Mononuclear cell (primary cell): ENCODE data around the gene SMIM20. TPM values are rescaled to one million over a fixed set of nuclear protein-coding genes. Genes with fewer than 3 reads are reported as not detected.

ENCODE experiments used
- H3K27me3 ChIP-seq: 2 replicates; pipeline ENCODE4 v1.6.0; 2011; ENCODE audit warnings: low read length, control low read depth; ENCODE audit not compliant: insufficient read depth
- H3K4me1 ChIP-seq: 2 replicates; pipeline ENCODE4 v1.5.1; 2011; ENCODE audit warnings: mild to moderate bottlenecking, low read length, control low read depth; ENCODE audit not compliant: insufficient read depth
- H3K4me3 ChIP-seq: 2 replicates; pipeline ENCODE4 v1.5.1; 2011; ENCODE audit warnings: mild to moderate bottlenecking, low read length, moderate library complexity
- H3K9me3 ChIP-seq: 2 replicates; pipeline ENCODE4 v1.5.1; 2011; ENCODE audit warnings: low read depth, mild to moderate bottlenecking, control low read depth, low read length
- total RNA-seq: library from RNA; depleted of rRNA; stranded (reverse); fragments of >200 nt; gene quantifications from one replicate; pipeline ENCODE4 v1.2.3, GENCODE V29; 2012

SMIM20 gene
- total RNA-seq, 1 donor = 15.1 TPM

DNA sequence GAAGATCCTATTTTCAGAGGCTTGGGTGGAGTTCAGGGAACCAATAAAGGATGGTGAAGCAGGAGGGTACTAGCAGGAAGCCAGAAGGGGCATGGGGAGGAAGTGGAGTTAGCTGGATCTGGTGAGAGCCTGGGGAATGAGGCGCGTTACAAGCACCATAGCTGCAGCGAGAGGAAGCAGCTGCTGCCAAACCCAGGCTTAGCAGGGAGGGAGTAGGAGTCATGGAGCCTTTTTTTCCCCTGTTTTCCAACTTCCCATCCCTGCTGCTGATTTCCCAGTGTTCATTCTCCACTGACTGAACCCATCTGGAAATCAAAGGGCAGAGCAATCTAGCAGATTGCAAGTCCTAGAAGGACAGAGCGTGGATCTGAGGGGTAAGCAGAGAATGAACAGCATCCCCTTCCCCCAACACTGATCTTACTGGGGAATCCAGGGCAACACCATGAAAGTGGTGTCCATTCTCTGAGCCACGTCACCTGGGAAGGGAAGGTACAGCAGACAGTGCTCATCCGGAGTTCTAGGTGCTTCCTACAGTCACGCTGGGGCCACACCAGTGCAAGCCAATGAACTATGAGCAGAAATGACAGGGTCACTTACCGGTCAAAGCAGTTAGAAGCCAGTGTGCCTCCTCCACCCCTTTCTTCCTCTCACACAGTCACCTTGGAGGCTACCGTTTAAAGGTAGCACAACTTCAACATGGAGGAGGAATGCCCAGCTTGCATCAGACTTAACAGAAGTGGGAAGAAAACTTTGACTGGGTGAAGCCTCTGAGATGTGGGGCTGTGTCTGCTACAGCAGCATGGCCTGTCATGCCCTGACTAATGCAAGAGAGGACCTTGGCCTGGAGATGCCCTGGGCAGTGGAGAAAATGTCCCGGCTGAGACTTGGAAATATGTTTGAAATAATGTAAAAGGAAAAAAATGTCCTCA, 36.7 kb downstream of the SMIM20 start:
- Histone ChIP-seq H3K27me3 (peaks cover 2% of the 10 kb centered on the region), H3K4me3 (no peak overlapping the region), H3K4me1 (no peaks in the 10 kb centered on the region), H3K9me3 (no peaks in the 10 kb centered on the region)

DNA sequence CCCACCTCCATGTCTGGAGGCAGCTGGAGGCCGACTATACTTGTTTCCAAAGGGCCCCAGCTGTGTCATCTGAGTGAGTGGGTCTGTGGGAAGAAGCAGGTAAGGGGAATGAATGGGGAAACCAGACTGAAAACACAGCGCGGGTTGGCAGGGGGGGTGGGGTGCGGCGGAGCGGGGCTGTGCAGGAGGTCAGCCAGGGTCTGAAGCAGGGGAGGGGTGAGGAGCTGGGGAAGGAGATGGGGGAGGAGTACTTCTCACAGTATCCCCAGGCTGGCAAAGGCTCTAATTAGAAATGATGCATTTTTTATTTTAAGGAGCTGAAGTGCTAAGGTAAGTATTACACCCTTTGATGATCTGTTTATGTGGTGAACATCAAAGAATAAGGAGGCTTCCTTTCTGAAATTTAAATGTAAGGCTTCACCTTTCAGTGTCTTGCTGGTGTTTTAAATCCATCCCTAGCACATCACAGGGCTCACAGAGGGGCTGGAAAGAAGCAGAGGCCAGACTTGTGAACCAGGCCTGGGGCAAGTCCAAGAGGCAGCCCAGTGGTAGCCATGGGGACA, 37.5 kb downstream of the SMIM20 start:
- Histone ChIP-seq H3K9me3 (no peaks in the 10 kb centered on the region), H3K4me1 (no peaks in the 10 kb centered on the region), H3K4me3 (no peak overlapping the region), H3K27me3 (peaks cover 2% of the 10 kb centered on the region)

DNA sequence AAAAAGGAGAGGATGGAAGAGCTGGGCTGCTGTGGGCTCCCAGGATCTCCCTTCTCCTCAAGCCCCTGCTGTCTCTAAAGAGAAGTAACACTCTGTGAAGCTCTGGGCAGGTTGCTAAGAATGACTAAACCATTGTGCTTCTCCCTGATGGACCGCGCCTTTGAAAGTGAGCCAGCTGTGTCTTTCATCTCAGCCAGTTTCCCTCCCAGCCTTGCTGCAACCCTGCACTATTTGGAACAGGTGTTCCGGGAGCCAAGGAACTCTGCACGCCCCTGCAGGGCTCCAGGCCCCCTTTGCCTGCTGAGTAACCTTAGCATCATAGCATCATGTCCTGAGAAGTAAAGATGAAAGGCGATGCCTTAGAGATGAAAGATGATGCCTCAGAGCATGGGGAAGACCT, 39.7 kb downstream of the SMIM20 start:
- Histone ChIP-seq H3K27me3 (peaks cover 2% of the 10 kb centered on the region), H3K4me3 (no peak overlapping the region), H3K9me3 (no peaks in the 10 kb centered on the region), H3K4me1 (no peaks in the 10 kb centered on the region)

DNA sequence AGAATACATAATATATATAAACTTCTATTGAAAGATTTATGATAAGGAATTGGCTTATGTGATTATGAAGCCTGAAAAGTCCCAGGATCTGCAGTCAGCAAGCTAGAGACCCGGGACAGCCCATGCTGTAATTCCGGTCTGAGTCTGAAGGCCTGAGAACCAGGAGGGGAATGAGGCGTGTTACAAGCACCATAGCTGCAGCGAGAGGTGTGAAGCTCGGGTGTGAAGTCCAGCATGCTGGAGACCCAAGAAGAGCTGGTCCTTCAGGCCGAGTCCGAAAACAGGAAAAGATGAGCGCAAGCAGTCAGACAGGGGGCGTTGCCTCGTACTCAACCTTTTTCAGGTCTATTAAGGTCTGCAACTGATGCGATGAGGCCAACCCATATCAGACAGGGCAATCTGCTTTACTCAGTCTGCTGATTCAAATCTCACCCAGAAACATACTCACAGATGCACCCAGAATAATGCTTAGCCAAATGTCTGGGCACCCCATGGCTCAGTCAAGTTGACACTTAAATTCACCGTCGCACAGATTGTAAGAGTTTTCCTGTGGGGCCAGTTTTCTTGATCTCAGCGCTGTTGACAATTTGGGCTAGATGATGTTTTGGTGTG, 40.4 kb downstream of the SMIM20 start:
- H3K27me3 ChIP-seq = peaks cover 2% of the 10 kb centered on the region
- H3K4me3 ChIP-seq = no peak overlapping the region
- no peaks in the 10 kb centered on the region for H3K4me1 ChIP-seq
- no peaks in the 10 kb centered on the region for H3K9me3 ChIP-seq

DNA sequence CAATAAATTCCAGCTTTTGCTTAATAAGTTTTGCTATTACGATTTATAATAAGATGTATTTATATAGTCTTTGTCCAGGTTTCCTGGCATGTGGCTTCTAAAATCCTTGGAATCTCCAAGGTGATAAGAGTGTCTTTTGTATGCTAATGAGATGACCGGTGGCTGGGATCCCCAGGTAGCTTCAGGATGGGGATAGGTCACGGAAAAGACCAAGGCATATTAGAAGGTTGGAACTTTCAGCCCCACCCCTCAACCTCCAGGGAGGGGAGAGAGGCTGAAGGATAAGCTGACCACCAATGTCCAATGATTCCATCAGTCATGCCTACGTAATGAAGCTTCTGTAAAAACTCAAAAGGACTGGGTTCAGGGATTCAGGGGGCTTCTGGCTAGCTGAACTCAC, 41.7 kb downstream of the SMIM20 start:
- no peaks in the 10 kb centered on the region for H3K9me3 ChIP-seq
- no peak overlapping the region for H3K4me3 ChIP-seq
- H3K27me3 ChIP-seq = no peaks in the 10 kb centered on the region
- no peaks in the 10 kb centered on the region for H3K4me1 ChIP-seq

DNA sequence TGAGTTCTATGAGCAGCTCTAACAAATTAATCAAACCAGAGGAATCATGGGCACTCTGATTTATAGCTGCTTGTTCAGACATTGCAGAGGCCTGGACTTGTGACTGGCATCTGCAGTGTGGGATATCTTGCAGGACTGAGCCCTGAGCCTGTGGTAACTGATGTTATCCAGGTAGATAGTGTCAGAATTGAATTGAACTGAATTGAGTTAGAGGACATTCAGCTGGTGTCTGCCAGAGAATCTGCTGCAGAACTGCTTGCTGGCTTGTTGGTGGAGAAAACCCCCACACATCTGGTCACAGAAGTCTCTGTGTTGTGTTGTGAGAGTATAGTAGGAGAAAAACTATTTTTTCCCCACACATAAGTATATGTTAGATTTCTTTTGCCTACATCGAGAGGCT, 42.2 kb downstream of the SMIM20 start:
- Histone ChIP-seq H3K27me3 (no peaks in the 10 kb centered on the region), H3K4me1 (no peaks in the 10 kb centered on the region), H3K4me3 (no peak overlapping the region), H3K9me3 (no peaks in the 10 kb centered on the region)

DNA sequence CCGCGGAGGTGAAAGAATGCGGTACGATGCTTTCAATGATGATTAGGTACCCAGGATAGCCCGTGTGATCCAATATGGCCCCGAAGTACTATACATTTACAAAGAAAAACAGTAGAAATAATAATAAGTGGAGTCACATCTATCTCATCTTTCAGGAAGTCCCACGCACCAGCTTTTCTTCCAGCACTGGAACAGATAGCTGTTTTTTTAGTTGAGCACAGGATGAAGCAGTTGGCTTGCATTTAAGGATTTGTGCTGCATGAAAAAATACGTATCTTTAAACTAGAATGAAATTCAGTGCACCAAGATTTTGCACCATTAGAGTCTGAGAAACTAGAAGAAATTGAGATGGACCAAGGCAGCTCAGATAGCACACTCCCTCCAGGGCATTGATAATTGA, 44.1 kb downstream of the SMIM20 start:
- Histone ChIP-seq H3K27me3 (no peaks in the 10 kb centered on the region), H3K9me3 (no peaks in the 10 kb centered on the region), H3K4me3 (no peak overlapping the region), H3K4me1 (no peaks in the 10 kb centered on the region)

DNA sequence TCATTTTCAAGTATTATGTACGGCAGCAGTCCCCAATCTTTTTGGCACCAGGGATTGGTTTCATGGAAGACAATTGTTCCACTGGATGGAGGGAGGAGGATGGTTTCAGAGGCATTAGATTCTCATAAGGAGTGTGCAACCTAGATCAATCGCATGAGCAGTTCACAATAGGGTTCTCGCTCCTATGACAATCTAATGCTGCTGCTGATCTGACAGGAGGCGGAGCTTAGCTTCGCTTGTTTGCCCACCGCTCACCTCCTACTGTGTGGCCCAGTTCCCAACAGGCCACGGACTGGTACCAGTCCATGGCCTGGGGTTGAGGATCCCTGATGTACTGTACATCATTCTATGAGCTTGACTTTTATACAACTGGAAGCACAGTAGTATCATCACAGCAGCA, 48.4 kb downstream of the SMIM20 start:
- H3K4me1 ChIP-seq = no peaks in the 10 kb centered on the region
- no peaks in the 10 kb centered on the region for H3K27me3 ChIP-seq
- H3K9me3 ChIP-seq = no peaks in the 10 kb centered on the region
- no peak overlapping the region for H3K4me3 ChIP-seq

DNA sequence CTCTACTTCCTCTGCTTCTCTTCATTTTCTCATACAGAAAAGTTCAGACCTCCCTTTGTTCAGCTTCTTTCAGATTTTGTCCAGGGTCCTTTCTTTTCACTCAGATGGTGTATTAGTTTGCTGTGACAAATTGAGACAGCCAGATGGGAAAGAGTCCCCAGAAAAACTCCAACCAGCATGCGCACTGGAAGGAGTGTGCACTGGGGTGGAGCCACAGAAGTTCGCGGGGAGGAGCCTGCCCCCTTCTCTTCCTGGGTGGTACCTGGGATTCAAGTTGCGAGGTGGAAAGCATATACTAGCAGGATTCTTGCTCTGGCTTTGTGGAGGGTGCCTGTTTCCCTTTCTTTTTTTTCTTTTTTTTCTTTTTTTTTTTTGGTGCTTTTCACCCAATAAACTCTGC, 51.6 kb downstream of the SMIM20 start:
- H3K4me1 ChIP-seq = peaks cover 24% of the 10 kb centered on the region

DNA sequence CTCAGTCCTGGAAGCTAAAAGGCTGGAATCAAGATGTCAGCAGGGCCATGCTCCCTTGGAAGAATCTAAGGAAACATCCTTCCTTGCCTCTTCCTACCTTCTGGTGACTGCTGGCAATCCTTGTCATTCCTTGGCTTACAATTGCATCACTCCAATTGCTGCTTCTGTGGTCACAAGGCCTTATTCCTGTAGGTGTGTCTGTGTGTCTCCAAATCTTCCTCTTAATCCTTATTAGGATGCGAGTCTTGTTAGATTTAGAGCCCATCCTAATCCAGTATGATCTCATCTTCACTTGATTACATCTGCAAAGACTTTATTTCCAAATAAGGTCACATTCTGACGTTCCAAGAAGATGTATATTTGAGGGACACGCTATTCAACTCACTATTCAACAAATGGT, 52.2 kb downstream of the SMIM20 start:
- Histone ChIP-seq H3K9me3 (no peaks in the 10 kb centered on the region), H3K4me1 (peaks cover 24% of the 10 kb centered on the region), H3K27me3 (no peaks in the 10 kb centered on the region), H3K4me3 (no peak overlapping the region)

More for the DNA sequence above, 51.6 kb downstream of the SMIM20 start:
- no peaks in the 10 kb centered on the region for H3K27me3 ChIP-seq
- no peak overlapping the region for H3K4me3 ChIP-seq
- no peaks in the 10 kb centered on the region for H3K9me3 ChIP-seq

DNA sequence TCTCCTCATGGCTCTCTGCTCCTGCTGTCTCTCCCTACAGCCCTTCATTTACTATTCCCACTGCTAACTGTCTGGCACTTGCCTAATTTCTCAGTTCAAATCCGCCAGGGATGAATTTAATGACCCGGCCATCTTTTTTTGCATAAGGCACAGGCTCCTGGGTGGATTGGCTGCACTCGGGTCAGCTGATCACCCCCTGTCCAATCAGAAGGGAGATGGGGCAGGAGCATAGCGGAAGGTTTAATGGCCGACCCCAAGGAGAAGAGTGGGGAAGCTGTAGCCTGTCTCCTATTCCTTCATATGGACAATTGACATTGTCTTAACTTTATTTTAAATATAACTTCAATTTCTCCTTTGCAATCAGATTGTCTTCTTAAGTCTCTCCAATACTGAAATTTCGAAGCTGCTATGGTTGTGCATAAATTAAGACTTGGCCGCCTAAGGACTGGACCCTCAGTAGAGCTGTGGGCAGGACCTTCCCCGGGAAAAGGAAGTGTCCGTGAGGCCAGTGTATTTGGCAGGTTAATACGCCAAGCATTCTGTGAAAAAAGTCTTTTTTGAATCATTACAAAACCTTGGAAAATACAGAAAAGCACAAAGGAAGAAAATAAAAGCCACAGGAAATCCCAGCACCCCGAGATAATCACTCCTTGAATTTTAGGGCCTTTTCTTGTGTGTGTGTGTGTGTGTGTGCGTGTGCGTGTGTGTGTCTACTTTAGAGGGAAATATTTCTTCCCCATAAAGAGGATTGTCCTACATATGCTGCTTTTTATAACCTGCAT, 55.5 kb downstream of the SMIM20 start:
- H3K4me1 ChIP-seq = peaks cover 24% of the 10 kb centered on the region
- H3K9me3 ChIP-seq = no peaks in the 10 kb centered on the region
- H3K4me3 ChIP-seq = no peak overlapping the region
- no peaks in the 10 kb centered on the region for H3K27me3 ChIP-seq

DNA sequence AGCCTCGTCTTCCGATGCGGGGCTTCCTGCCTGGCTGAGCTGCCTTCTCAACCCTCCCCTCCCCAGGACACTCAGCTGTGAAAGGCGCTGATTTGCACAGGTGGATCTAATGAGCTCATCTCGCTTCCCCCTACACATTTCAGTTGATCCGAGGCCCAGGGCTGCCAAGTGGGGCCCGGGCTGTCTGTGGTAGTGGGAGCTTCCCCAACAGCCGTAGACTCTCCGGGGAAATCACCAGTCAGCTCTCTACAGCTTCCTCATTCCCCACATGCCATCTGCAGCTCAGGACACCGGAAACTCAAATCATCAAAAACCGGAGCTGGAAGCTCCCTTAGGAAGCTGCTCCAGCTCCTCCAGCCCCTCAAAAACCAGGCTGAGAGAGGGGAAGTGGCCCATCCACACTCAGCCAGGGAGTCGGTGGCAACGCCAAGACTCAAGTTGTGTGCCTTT, 56.2 kb downstream of the SMIM20 start:
- H3K4me1 ChIP-seq = peaks cover 24% of the 10 kb centered on the region
- H3K4me3 ChIP-seq = no peak overlapping the region
- H3K27me3 ChIP-seq = no peaks in the 10 kb centered on the region
- no peaks in the 10 kb centered on the region for H3K9me3 ChIP-seq

DNA sequence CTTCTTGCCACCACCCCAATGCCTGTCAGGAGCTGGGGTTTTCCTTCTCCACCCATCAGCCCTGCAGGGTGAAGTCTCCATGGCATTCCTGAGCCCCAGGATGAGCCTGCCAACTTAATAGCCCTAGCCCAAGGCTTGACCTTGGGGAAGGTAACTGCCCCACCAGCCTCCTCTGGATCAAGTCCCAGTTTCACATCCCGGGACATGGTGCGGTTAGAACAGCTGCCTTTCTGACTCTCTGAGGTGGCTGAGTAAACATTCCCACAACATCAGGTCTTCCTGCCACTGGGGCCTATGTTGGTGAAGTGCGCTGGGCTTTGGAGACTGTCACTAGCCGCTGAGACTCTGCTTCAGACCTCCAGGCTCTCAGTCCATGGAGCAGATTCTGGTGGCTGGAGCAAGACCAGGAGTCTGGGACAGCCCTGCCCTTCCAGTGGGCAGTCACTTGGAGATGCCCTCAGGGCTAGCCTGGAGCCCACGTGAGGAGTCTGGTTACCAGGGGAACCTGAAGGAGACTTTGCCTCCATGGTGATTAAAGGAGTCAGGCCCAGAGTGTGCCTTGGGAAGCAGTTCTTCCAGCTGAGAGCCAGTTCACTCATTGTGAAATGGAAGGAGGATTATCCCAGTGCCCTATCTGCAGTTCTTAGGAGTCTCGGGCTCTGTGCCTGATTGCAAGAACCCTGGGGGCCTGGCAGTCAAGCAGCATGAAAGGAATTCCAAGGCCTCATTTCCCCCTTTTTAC, 56.8 kb downstream of the SMIM20 start:
- Histone ChIP-seq H3K4me1 (peaks cover 24% of the 10 kb centered on the region), H3K27me3 (no peaks in the 10 kb centered on the region), H3K4me3 (no peak overlapping the region), H3K9me3 (no peaks in the 10 kb centered on the region)

DNA sequence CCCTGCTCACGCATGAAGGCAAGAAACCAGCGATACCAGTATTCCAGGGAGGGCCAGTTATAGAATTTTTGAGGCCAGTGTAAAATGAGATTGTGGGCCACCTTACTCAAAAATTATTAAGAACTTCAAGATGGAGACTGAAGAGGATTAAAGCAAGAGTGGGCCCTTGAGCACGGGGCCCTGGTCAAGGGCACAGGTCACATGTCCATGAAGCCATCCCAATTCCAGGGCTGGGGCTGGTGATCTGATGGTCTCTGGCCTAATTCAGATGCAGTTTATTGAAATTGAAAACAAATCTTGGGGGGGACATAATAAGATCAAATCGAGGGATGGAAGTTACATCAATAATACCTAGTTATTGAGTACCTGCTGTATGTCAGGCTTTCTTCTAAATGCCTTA, 58.3 kb downstream of the SMIM20 start:
- peaks cover 24% of the 10 kb centered on the region for H3K4me1 ChIP-seq
- no peak overlapping the region for H3K4me3 ChIP-seq
- no peaks in the 10 kb centered on the region for H3K9me3 ChIP-seq
- no peaks in the 10 kb centered on the region for H3K27me3 ChIP-seq
